Activated CD4-positive, alpha-beta memory T cell treated with anti-CD3 and anti-CD28 coated beads for 36 hours (primary cell): ENCODE measurements around the gene PPA1. TPM values are rescaled to one million over a fixed set of nuclear protein-coding genes. Genes with fewer than 3 reads are reported as not detected.

ENCODE experiments used
- CTCF ChIA-PET: fragments of 350-600 bp; sonication (Branson Sonifier 250); formaldehyde crosslinking; loops from one replicate; lab custom pipeline; 2021; ENCODE audit warnings: antibody characterized with exemption, inconsistent platforms; lab: Charles Lee
- POLR2A ChIA-PET: fragments of 350-600 bp; sonication (Branson Sonifier 250); formaldehyde crosslinking; loops from one replicate; lab custom pipeline; 2021; ENCODE audit warnings: antibody characterized with exemption; lab: Charles Lee
- DNase-seq: peaks from one replicate; pipeline ENCODE4 v3.0.0-alpha.2; 2020
- H3K27ac Mint-ChIP-seq: one replicate; pipeline ENCODE4 v1.8.0; 2021; ENCODE audit warnings: mixed read lengths
- H3K27me3 Mint-ChIP-seq: one replicate; pipeline ENCODE4 v1.8.0; 2021; ENCODE audit warnings: mixed read lengths
- H3K36me3 Mint-ChIP-seq: one replicate; pipeline ENCODE4 v1.8.0; 2021; ENCODE audit warnings: mixed read lengths
- H3K4me1 Mint-ChIP-seq: one replicate; pipeline ENCODE4 v1.8.0; 2021; ENCODE audit warnings: low read depth, mixed read lengths
- H3K4me3 Mint-ChIP-seq: one replicate; pipeline ENCODE4 v1.8.0; 2021; ENCODE audit warnings: mild to moderate bottlenecking, mixed read lengths
- H3K9me3 Mint-ChIP-seq: one replicate; pipeline ENCODE4 v1.8.0; 2021; ENCODE audit warnings: mixed read lengths
- intact Hi-C: fragments of 100-400 bp; cut with micrococcal nuclease; formaldehyde crosslinking; loops from one replicate; pipeline ENCODE4 v1.15.1; 2023
- total RNA-seq, 2 experiments: library from RNA; stranded (reverse); gene quantifications; one replicate each; pipeline ENCODE4 v1.2.3, GENCODE V29; 2021

Gene PPA1
- total RNA-seq = 100 to 1,000 TPM; 359 to 368 TPM

GRCh38 chr10:70233109-70233938 is at the start of gene PPA1:
TSS of gene PPA1 (minus strand) at chr10:70233429. CDS start at chr10:70233327, 102 bp downstream.
- ChIA-PET POLR2A (interaction anchor here (0.6 to 2.8 kb wide), 13 partner anchors 8 to 423 kb away, joined by 3 to 29 read pairs (median 4); partner anchors contain the start of genes EIF4EBP2, SAR1A and TYSND1), CTCF (interaction anchor here (1.2 to 3.5 kb wide), 9 partner anchors 10 to 144 kb away, joined by 3 to 54 read pairs (median 6); partner anchors contain the start of gene TYSND1)
- no peaks in the 10 kb centered on the region for H3K9me3 Mint-ChIP-seq
- H3K36me3 Mint-ChIP-seq = peaks cover 19% of the 10 kb centered on the region
- H3K27ac Mint-ChIP-seq = peak within 1 kb of the TSS; percentile 97
- peak; percentile 99 for DNase-seq
- intact Hi-C loops = loop anchor here (1.0 to 5.0 kb wide), 6 partner anchors 39 to 345 kb away; partner anchors contain the start of genes LRRC20, SAR1A and TYSND1
- peaks cover 30% of the 10 kb centered on the region for H3K4me1 Mint-ChIP-seq
- peak within 1 kb of the TSS; percentile 85 for H3K4me3 Mint-ChIP-seq
- peaks cover 2% of the 10 kb centered on the region for H3K27me3 Mint-ChIP-seq

- H3K27me3 Mint-ChIP-seq = peaks cover 45% of the 10 kb centered on the region
- peaks cover 2% of the 10 kb centered on the region for H3K4me1 Mint-ChIP-seq
- no peak overlapping the region for H3K27ac Mint-ChIP-seq
- ChIA-PET CTCF (interaction anchor here (0.7 to 1.0 kb wide), 4 partner anchors 9 to 477 kb away, joined by 3 read pairs; no protein-coding TSS in a partner anchor), POLR2A (no interaction called here)
- intact Hi-C loops = no loop called here
- no peak for DNase-seq
- no peaks in the 10 kb centered on the region for H3K9me3 Mint-ChIP-seq
- no peak overlapping the region for H3K4me3 Mint-ChIP-seq
- H3K36me3 Mint-ChIP-seq = no peaks in the 10 kb centered on the region
These were observed 48.4 kb upstream of the PPA1 start for GRCh38 chr10:70281609-70282008.

GRCh38 chr10:70280099-70280498 is 46.9 kb upstream of the PPA1 start:
- peaks cover 31% of the 10 kb centered on the region for H3K27me3 Mint-ChIP-seq
- no peaks in the 10 kb centered on the region for H3K36me3 Mint-ChIP-seq
- POLR2A ChIA-PET = no interaction called here
- no peak overlapping the region for H3K4me3 Mint-ChIP-seq
- intact Hi-C loops = no loop called here
- DNase-seq = no peak
- no peak overlapping the region for H3K27ac Mint-ChIP-seq
- peaks cover 2% of the 10 kb centered on the region for H3K4me1 Mint-ChIP-seq
- CTCF ChIA-PET = no interaction called here
- H3K9me3 Mint-ChIP-seq = peaks cover 9% of the 10 kb centered on the region

GRCh38 chr10:70277396-70278030 is 44.3 kb upstream of the PPA1 start:
- CTCF ChIA-PET = no interaction called here
- Mint-ChIP-seq H3K4me3 (no peak overlapping the region), H3K27ac (no peak overlapping the region), H3K9me3 (peaks cover 9% of the 10 kb centered on the region), H3K36me3 (no peaks in the 10 kb centered on the region), H3K27me3 (peaks cover 11% of the 10 kb centered on the region), H3K4me1 (peaks cover 8% of the 10 kb centered on the region)
- POLR2A ChIA-PET = no interaction called here
- DNase-seq = no peak
- intact Hi-C loops = no loop called here

GRCh38 chr10:70274643-70275042 is 41.4 kb upstream of the PPA1 start:
- H3K4me3 Mint-ChIP-seq = no peak overlapping the region
- no peaks in the 10 kb centered on the region for H3K36me3 Mint-ChIP-seq
- no peaks in the 10 kb centered on the region for H3K27me3 Mint-ChIP-seq
- DNase-seq = no peak
- peaks cover 26% of the 10 kb centered on the region for H3K4me1 Mint-ChIP-seq
- H3K27ac Mint-ChIP-seq = no peak overlapping the region
- ChIA-PET POLR2A (interaction anchor here (0.5 to 0.6 kb wide), 2 partner anchors 19 to 118 kb away, joined by 3 read pairs; no protein-coding TSS in a partner anchor), CTCF (interaction anchor here (0.9 kb wide), 1 partner anchor 276 kb away, joined by 3 read pairs; no protein-coding TSS in a partner anchor)
- peaks cover 9% of the 10 kb centered on the region for H3K9me3 Mint-ChIP-seq
- intact Hi-C loops = loop anchor here (5.0 kb wide), 1 partner anchor 112 kb away; no protein-coding TSS in a partner anchor

GRCh38 chr10:70272925-70273316 is 39.7 kb upstream of the PPA1 start:
- peak; percentile 24 for DNase-seq
- no peaks in the 10 kb centered on the region for H3K27me3 Mint-ChIP-seq
- peaks cover 9% of the 10 kb centered on the region for H3K9me3 Mint-ChIP-seq
- peak overlapping the region; percentile 56 for H3K27ac Mint-ChIP-seq
- H3K4me1 Mint-ChIP-seq = peaks cover 26% of the 10 kb centered on the region
- H3K36me3 Mint-ChIP-seq = no peaks in the 10 kb centered on the region
- ChIA-PET CTCF (interaction anchor here (0.6 to 2.8 kb wide), 24 partner anchors 9 to 592 kb away, joined by 3 to 22 read pairs (median 4); partner anchors contain the start of genes NPFFR1, PPA1, SAR1A and TYSND1), POLR2A (interaction anchor here (0.6 to 1.6 kb wide), 2 partner anchors 41 to 51 kb away, joined by 3 to 4 read pairs; no protein-coding TSS in a partner anchor)
- no peak overlapping the region for H3K4me3 Mint-ChIP-seq
- intact Hi-C loops = loop anchor here (1.0 to 5.0 kb wide), 5 partner anchors 40 to 111 kb away; partner anchors contain the start of gene PPA1

GRCh38 chr10:70271996-70272924 is 39.0 kb upstream of the PPA1 start:
- Mint-ChIP-seq H3K36me3 (no peaks in the 10 kb centered on the region), H3K4me3 (no peak overlapping the region), H3K27me3 (no peaks in the 10 kb centered on the region), H3K27ac (peak overlapping the region; percentile 56), H3K9me3 (peaks cover 9% of the 10 kb centered on the region), H3K4me1 (peaks cover 32% of the 10 kb centered on the region)
- intact Hi-C loops = loop anchor here (1.0 to 5.0 kb wide), 5 partner anchors 39 to 110 kb away; partner anchors contain the start of gene PPA1
- CTCF ChIA-PET = interaction anchor here (0.6 to 2.8 kb wide), 23 partner anchors 10 to 593 kb away, joined by 3 to 22 read pairs (median 4); partner anchors contain the start of genes NPFFR1, PPA1, SAR1A and TYSND1
- POLR2A ChIA-PET = interaction anchor here (0.6 to 1.6 kb wide), 3 partner anchors 40 to 51 kb away, joined by 3 to 4 read pairs (median 3); no protein-coding TSS in a partner anchor
- peak; percentile 32 for DNase-seq

GRCh38 chr10:70270952-70271351 is 37.7 kb upstream of the PPA1 start:
- intact Hi-C loops = loop anchor here (5.0 kb wide), 1 partner anchor 109 kb away; no protein-coding TSS in a partner anchor
- H3K4me3 Mint-ChIP-seq = no peak overlapping the region
- peaks cover 36% of the 10 kb centered on the region for H3K4me1 Mint-ChIP-seq
- peaks cover under 1% of the 10 kb centered on the region for H3K27me3 Mint-ChIP-seq
- H3K9me3 Mint-ChIP-seq = peaks cover 8% of the 10 kb centered on the region
- CTCF ChIA-PET = interaction anchor here (0.6 to 2.8 kb wide), 5 partner anchors 11 to 93 kb away, joined by 3 to 17 read pairs (median 6); no protein-coding TSS in a partner anchor
- no peaks in the 10 kb centered on the region for H3K36me3 Mint-ChIP-seq
- POLR2A ChIA-PET = no interaction called here
- peak; percentile 52 for DNase-seq
- H3K27ac Mint-ChIP-seq = peak overlapping the region; percentile 52

GRCh38 chr10:70269741-70270140 is 36.5 kb upstream of the PPA1 start:
- no peak overlapping the region for H3K27ac Mint-ChIP-seq
- H3K4me1 Mint-ChIP-seq = peaks cover 36% of the 10 kb centered on the region
- intact Hi-C loops = loop anchor here (5.0 kb wide), 1 partner anchor 107 kb away; no protein-coding TSS in a partner anchor
- H3K36me3 Mint-ChIP-seq = no peaks in the 10 kb centered on the region
- H3K9me3 Mint-ChIP-seq = no peaks in the 10 kb centered on the region
- DNase-seq = no peak
- ChIA-PET CTCF (interaction anchor here (0.7 to 5.9 kb wide), 4 partner anchors 19 to 110 kb away, joined by 3 to 43 read pairs (median 3); no protein-coding TSS in a partner anchor), POLR2A (no interaction called here)
- H3K27me3 Mint-ChIP-seq = peaks cover 3% of the 10 kb centered on the region
- no peak overlapping the region for H3K4me3 Mint-ChIP-seq

- peaks cover 7% of the 10 kb centered on the region for H3K27me3 Mint-ChIP-seq
- no peaks in the 10 kb centered on the region for H3K9me3 Mint-ChIP-seq
- no peaks in the 10 kb centered on the region for H3K36me3 Mint-ChIP-seq
- no peak for DNase-seq
- no peak overlapping the region for H3K27ac Mint-ChIP-seq
- H3K4me3 Mint-ChIP-seq = no peak overlapping the region
- intact Hi-C loops = no loop called here
- ChIA-PET CTCF (interaction anchor here (1.3 to 5.9 kb wide), 4 partner anchors 30 to 111 kb away, joined by 3 to 43 read pairs (median 4); no protein-coding TSS in a partner anchor), POLR2A (no interaction called here)
- H3K4me1 Mint-ChIP-seq = peaks cover 36% of the 10 kb centered on the region
These were observed 35.1 kb upstream of the PPA1 start for GRCh38 chr10:70268376-70268775.
